Measurements from ENCODE around the gene CFTR. TPM values are rescaled to one million over a fixed set of nuclear protein-coding genes. Genes with fewer than 3 reads are reported as not detected.

The CFTR gene
- polyA plus RNA-seq, 3 donors: 0.22 to 93.6 TPM; not detected in 1

GRCh38 chr7:117565226-117565625 lies 85.4 kb downstream of the CFTR start:
- WGBS, 3 donors: 75 to 84% (median 83%) methylated on average over 4 of the region's 4 CpGs
- H3K27ac ChIP-seq (ENCODE audit: low read depth, low read length): no peak overlapping the region

GRCh38 chr7:117567781-117568180 lies 88.0 kb downstream of the CFTR start:
- 41 to 63% (median 57%) methylated on average over 1 of the region's 1 CpG for WGBS, 3 donors
- no peak overlapping the region for H3K27ac ChIP-seq (ENCODE audit: low read depth, low read length)

DNA sequence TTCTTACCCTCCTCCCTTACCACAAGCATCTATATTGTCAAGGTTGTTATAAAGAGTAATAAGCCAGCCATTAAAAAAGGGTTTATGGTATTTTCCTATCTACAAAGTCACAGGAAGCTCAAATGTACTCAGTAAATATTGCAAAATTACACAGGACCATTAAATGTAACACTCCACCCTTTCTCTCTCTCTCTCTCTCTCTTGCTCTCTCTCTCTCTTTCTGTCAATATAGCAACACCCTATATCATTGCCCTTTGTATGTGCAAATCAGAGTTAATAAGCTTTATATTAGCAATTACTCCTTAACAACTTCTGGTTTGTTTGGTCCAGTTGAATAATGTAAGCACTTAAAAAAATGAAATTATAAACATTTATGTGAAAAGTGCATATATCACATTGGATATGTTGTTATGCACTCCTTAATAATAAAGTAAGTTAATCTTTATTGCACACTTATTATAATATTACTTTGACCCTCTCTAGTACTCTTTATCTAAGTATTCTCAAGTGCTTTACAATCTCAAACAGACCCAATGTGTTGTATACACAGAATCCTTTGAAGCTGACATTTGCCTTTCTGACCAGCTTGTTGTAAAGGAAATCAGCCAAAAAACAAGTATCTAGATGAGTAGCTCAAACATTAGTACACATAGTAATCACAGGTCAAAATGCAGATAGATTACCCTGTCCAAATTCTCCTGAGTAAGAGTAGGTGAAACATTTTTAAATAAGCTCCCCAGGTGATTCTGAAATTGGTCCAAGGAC lies 93.2 kb downstream of the CFTR start:
- H3K27ac ChIP-seq (ENCODE audit: low read depth, low read length): no peak overlapping the region

DNA sequence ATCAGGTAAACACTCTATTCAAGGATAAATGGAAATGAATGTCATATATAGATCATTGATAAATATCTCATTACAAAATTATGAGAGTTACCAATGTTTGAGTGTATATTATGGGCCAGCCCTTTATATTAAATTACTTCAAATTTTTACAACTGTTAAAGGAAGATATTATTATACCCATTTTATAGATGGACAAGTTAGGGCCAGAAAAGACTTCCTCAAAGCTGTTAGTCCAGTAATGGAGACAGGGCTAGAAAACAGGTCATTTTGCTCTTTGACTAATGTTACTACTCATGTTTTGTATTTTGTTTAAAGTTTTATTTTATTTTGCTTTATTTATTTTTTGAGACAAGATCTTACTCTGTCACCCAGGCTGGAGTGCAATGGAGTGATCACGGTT lies 101.6 kb downstream of the CFTR start:
- 82 to 88% (median 85%) methylated on average over 1 of the region's 1 CpG for WGBS, 3 donors
- H3K27ac ChIP-seq (ENCODE audit: low read depth, low read length): no peak overlapping the region

- no peak overlapping the region for H3K27ac ChIP-seq (ENCODE audit: low read depth, low read length)
- 30 to 54% (median 50%) methylated on average over 1 of the region's 1 CpG for WGBS, 3 donors
Observed at GRCh38 chr7:117582219-117582704, 102.4 kb downstream of the CFTR start.

DNA sequence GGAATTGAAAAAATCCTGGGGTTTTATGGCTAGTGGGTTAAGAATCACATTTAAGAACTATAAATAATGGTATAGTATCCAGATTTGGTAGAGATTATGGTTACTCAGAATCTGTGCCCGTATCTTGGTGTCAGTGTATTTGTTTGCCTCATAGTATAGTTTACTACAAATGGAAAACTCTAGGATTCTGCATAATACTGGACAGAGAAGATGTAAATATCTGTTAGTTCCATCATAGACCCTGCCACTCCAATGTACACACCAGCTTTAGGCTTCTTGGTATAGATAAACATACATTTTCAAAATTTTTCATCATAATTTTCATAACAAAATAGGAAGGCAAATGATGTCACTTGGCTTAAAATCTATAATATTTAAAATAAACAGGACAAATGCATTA lies 108.1 kb downstream of the CFTR start:
- WGBS, 3 donors: 60 to 81% (median 76%) methylated on average over 1 of the region's 1 CpG
- no peak overlapping the region for H3K27ac ChIP-seq (ENCODE audit: low read depth, low read length)

DNA sequence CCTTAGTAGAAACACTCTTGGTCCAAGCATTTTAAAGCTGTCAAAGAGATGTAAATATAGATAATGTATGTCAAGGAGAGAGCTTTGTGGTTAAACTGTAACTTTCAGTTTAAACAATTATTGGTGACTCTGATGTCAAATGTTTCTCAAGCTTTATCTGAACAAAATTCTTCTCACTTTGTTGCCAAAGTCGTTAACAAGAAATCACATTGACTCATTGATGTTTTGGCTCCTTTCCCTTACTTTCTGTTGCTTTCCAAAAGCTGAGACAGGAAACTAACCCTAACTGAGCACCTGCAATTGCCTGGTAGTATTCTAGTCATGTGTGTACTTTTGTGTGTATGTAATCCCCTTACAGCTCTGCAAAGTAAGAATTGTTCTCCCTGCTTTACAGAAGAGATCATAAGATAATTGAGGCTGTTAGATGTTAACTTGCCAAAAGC lies 108.5 kb downstream of the CFTR start:
- H3K27ac ChIP-seq (ENCODE audit: low read depth, low read length): no peak overlapping the region
- whole genome bisulfite sequencing, 3 donors: 8 to 30% (median 20%) methylated on average over 1 of the region's 1 CpG

- H3K27ac ChIP-seq (ENCODE audit: low read depth, low read length): no peak overlapping the region
- WGBS, 3 donors: 80 to 89% (median 84%) methylated on average over 1 of the region's 1 CpG
Observed at GRCh38 chr7:117590191-117590590, 110.4 kb downstream of the CFTR start.

GRCh38 chr7:117592011-117592635 lies 112.3 kb downstream of the CFTR start:
- WGBS, 3 donors: 74 to 77% (median 75%) methylated on average over 11 of the region's 11 CpGs
- H3K27ac ChIP-seq (ENCODE audit: low read depth, low read length): no peak overlapping the region

- H3K27ac ChIP-seq (ENCODE audit: low read depth, low read length): no peak overlapping the region
- 93 to 98% (median 97%) methylated on average over 21 of the region's 21 CpGs for WGBS, 3 donors
Observed at GRCh38 chr7:117596134-117596533, 116.3 kb downstream of the CFTR start.

DNA sequence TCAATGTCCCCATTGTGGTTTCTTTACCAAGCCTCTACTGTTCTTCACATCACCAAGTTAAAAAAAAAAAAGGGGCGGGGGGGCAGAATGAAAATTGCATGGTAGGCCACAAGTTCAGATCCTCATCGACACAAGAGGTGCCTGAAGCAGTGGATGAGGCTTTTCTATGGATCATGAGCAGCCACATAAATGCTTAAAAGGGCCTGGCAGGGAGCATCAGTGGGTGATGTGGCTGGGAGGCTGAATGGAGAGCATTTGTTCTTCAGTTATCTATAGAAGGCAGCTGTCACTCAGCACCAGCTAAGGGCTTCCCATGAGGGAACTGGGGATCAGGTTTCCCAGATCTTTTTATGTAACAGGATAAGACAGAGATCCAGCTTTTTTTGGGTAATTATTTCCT lies 117.9 kb downstream of the CFTR start:
- H3K27ac ChIP-seq (ENCODE audit: low read depth, low read length): no peak overlapping the region
- 69 to 80% (median 76%) methylated on average over 2 of the region's 2 CpGs for WGBS, 3 donors

DNA sequence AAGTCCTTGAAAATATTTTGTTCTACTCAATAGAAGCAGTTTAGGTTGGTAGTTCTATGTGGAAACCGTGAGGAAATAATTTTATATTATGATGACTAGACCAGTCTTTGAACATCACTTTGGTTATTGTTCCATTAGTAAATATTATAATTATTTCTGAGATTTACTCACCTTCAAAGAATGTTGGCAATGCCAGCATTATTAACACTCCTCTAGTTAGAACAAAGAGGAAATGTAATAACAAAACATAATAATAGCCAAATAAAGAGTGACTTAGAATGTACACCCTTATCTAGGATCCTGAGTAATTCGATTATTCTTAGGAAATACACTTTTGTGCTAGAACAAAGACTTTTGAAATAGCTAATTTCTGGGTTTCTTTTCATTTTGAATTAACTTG lies 121.1 kb downstream of the CFTR start:
- 40 to 72% (median 53%) methylated on average over 2 of the region's 2 CpGs for WGBS, 3 donors
- H3K27ac ChIP-seq (ENCODE audit: low read depth, low read length): no peak overlapping the region

- WGBS, 3 donors: 77 to 81% (median 79%) methylated on average over 4 of the region's 4 CpGs
- H3K27ac ChIP-seq (ENCODE audit: low read depth, low read length): no peak overlapping the region
Observed at GRCh38 chr7:117603627-117604026, 123.8 kb downstream of the CFTR start.

- no peak overlapping the region for H3K27ac ChIP-seq (ENCODE audit: low read depth, low read length)
Observed at GRCh38 chr7:117605712-117606111, 125.9 kb downstream of the CFTR start.

GRCh38 chr7:117606132-117606531 lies 126.3 kb downstream of the CFTR start:
- no peak overlapping the region for H3K27ac ChIP-seq (ENCODE audit: low read depth, low read length)
- 81 to 90% (median 82%) methylated on average over 3 of the region's 3 CpGs for WGBS, 3 donors

GRCh38 chr7:117610396-117610795 lies 130.6 kb downstream of the CFTR start:
- no peak overlapping the region for H3K27ac ChIP-seq (ENCODE audit: low read depth, low read length)
- 87 to 94% (median 93%) methylated on average over 2 of the region's 2 CpGs for WGBS, 3 donors

DNA sequence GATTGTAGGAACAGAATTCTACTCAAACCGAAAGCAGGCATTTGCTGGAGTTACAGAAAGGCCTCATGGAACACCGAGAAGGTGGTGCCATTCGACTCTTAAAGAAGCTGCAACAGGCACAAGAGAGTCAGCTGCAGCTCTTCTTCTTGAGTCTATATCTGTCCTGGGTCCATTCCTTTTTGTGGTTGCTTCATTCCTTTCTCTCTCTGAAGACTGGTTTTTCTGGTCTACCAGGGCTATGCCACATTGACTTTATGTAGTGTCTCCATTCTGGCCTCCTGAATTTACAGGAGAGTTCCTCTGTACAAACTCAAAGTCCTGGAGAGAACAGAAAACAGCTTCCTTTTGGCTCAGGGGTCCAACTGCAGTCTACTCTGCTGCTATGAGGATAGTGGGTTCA lies 132.8 kb downstream of the CFTR start:
- WGBS, 3 donors: 79 to 87% (median 84%) methylated on average over 3 of the region's 3 CpGs
- no peak overlapping the region for H3K27ac ChIP-seq (ENCODE audit: low read depth, low read length)

- WGBS, 3 donors: 13 to 53% (median 50%) methylated on average over 1 of the region's 1 CpG
- H3K27ac ChIP-seq (ENCODE audit: low read depth, low read length): no peak overlapping the region
Observed at GRCh38 chr7:117616694-117617093, 136.9 kb downstream of the CFTR start.

- no peak overlapping the region for H3K27ac ChIP-seq (ENCODE audit: low read depth, low read length)
Observed at GRCh38 chr7:117619681-117620080, 139.9 kb downstream of the CFTR start.

- WGBS, 3 donors: 54 to 77% (median 63%) methylated on average over 2 of the region's 2 CpGs
- no peak overlapping the region for H3K27ac ChIP-seq (ENCODE audit: low read depth, low read length)
Observed at GRCh38 chr7:117621075-117621618, 141.3 kb downstream of the CFTR start.

Measured in adipose tissue (tissue), 3 donors.